Hematopoietic multipotent progenitor cell treated with erythropoietin and hydrocortisone succinate and interleukin-3 and kit ligand, for 15 days (in vitro differentiated cells): ENCODE measurements around the gene CRHR1.

Experiments used
- DNase-seq: peaks from one replicate; pipeline ENCODE4 v3.0.0-alpha.2; 2015; ENCODE audit warnings: low spot score

The CRHR1 gene

DNA sequence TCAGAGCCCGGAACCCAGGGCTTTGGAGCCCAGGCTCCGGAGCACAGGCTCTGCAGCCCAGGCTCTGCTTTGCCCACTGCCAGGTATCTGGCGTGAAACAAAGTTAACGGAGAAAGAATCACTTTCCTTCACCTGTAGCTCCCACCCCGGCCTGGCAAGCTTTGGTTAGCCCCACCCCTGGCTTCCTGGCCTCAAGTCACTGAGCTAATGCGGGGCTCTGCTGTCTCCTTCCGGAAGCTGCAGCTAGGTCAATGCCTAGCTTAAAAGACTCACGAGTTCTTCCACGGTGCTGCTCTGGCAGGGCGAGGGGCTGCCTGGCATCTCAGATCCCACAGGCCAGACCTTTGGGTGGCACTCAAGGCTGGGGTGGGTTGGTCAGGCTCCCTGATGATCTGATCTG, 39.5 kb downstream of the CRHR1 start:
- DNase-seq = no peak

DNA sequence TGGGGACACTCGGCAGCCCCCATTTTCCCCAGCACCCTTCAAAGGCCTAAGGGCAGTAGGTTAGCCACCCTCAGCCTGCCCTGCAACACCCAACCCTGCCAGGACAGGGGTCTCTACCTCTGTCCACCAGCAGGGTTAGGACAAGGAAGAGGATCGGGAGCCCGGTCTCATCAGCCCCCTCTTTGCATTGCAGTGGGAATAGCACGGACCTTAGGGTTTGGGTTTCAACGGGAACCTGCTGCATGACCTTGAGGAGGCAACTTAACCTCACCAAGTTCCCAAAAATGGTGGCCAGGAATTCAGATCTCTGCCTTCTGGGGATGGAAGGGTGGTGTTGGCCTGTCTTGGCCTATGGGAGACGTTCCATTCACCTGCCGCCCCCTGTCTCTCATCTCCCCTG, 40.4 kb downstream of the CRHR1 start:
- DNase-seq = no peak

DNA sequence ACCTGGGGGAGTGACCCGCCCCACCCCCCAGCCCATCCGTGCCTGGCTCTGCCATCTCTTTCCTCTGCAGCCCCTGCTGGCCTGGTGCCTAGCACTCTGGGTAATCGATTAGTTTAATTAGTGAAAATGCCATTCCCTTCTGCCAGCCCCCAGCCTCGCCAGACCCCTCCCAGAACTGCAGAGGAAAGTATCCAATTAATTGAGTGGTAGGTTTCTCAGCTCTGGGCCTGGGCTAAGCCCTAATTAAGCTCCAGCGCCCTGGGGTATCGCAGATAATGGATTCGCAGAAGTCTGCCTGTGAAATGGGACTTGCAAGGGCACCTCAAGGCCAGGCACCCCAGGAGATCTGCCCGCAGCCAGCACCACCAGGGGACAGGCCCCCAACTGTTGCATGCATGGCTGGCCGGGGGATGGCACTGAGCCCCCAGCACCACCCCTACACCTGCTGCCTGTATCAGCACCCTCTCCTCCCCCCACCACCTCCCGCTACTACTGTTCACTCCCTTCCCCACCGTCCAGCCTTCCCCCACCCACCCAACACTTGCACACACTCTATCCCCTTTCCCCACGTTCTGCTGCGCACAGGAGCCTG, 40.9 kb downstream of the CRHR1 start:
- DNase-seq = no peak

DNA sequence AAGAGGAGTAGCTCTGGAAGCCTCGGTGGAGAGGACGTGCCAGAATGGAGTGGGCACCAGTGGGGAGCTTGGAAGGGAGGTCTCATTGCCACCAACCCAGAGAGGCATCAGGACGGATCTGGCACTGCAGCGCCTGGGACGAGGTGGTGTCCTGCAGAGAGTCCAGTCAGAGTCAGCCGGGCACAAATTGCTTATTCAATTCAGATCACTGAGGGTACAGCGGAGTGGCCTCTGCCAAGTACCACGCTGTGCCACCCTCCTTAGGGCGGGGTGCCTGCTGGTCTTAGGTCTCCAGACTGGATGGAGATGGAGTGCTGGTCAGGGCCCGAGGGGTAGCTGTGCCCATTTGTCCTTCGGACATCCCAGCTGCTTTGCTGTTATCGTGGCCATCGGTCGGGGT, 41.7 kb downstream of the CRHR1 start:
- no peak for DNase-seq

DNA sequence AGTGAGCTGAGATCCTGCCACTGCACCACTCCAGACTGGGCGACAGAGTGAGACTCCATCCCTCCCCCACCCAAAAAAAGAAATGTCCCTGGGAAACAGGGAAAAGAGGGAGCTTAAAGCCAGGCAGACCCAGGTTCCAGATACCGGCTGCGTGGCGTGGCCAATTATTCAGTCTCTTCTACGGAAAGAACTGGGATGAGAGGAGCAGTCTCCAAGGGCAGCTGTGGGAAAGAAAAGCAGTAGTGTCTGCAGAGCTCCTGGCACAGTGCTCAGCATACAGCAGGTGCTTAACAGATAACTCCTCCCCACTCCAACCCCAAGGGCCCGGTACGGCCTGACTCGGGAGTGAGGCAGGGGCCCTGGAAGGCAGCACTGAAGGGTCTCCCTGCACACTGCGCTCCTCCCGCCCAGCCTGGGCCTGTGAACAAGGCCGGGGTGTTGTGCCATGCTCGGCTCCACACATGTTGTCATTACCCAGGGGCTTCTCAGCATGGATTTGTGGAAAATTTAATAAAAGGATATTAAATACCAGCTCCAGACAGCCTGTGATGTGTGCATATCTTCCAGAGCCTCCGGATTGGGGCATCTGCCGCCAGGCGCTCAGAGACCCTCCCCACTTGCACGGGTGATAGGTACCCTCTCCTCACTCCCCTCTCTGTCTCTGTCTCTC, 42.9 kb downstream of the CRHR1 start:
- DNase-seq = no peak

DNA sequence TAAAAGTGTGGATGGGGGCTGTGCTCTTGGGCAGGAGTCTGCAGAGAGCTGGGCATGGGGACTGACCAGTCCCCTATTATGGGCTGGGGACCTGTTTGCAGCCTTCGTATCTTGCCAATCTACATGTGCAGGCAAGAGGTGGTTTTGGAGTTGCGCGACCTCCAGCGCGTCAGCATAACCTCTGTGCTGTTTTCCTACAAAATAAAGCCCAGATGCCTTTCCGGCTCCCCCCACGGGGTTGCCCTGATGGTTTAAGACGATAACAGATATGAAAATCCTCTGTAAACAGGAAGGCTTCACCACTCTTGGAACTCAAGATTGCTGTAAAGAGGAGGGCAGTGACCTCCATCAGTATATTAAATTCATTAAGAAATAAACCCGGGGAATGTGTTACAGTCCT, 44.1 kb downstream of the CRHR1 start:
- DNase-seq = no peak

DNA sequence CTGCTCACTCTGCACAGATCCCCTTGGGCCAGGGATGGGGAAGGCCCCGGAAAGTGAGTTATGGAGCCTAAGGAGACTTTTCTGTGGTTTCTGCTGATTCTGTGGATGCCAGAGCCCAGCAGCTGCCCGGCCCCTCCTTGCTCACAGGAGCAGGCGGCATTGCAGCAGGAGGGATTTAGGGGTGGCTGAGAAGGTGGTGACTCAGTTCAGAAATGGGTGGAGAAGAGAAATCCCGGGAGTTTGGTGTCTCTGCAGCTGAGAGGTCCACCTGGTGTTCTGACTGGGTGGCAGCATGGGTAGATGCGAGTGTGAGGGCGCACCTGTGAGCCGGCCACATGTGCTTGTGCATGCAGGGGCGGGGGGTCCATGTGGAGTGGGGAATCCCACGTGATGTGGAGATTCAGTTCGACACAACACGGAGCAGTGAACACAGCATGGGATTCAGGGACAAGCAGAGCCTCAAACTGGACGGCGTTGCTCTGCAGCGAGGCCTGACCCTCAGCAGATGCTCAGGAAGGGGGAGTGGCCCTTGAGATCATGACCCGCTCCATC, 44.5 kb downstream of the CRHR1 start:
- no peak for DNase-seq

DNA sequence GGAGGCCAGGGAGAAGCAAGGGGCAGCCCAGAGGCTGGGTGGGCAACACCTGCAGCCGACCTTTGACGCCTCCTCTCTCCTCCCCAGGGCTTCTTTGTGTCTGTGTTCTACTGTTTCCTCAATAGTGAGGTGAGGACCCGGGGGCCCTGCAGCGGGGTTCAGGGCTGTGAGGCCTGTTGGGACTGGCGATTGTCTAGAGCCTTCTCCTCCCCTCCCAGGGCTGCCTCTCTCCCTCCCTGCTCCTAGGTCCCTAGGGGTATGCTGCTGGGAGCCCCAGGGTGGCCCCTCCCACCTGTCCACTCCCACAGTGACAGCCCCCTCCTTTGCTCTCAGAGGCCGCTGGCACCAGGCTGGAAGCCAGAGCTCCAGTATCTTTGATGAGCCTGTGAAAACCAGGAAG, 49.8 kb downstream of the CRHR1 start:
- DNase-seq = no peak

DNA sequence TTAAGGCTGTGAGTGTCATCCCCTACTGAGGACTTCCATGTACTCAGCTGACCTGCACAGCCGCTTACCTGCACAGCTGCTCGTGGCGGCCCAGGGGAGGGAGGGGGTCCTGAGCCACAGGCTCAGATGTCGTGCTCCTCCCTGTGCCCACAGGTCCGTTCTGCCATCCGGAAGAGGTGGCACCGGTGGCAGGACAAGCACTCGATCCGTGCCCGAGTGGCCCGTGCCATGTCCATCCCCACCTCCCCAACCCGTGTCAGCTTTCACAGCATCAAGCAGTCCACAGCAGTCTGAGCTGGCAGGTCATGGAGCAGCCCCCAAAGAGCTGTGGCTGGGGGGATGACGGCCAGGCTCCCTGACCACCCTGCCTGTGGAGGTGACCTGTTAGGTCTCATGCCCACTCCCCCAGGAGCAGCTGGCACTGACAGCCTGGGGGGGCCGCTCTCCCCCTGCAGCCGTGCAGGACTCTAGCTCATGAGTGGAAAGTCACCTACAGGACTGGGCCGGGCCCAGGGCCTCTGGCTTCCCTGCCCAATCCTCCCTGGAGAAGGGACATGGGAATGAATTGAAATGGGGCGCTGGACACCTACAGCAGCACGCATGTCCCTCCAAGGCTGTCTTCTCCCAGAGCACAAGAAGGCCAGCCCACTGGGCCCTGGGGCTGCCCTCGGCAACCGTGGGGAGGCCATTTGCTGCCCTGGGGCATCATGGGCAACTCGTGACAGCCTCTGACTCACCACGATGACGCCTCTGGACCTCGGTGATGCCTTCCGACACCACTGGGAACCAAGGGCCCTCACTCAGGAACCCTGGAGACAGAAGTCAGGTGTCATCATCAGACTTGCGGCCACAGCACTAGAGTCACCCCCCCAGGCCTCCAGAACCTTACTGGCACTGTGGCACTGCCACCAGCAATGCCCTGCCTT, 50.6 kb downstream of the CRHR1 start:
- DNase-seq = no peak

DNA sequence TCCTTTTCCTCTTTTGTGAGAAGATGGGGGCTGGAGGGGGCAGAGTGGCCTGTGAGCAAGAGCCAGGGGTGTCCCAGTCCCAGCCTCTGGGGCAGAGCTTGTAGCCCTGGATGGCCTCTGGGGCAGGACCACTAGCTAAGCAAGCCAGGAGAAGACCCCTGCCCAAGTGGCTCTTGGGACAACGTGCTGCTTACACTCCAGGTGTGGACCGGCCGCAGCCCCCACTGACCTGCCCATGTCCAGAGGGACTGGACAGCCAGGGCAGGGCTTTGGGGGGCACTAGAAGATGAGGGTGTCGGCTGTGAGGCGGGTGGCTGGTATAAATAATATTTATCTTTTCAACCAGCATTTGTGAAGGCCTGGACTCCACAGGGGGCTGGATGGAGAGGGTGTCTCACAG, 51.4 kb downstream of the CRHR1 start:
- no peak for DNase-seq

DNA sequence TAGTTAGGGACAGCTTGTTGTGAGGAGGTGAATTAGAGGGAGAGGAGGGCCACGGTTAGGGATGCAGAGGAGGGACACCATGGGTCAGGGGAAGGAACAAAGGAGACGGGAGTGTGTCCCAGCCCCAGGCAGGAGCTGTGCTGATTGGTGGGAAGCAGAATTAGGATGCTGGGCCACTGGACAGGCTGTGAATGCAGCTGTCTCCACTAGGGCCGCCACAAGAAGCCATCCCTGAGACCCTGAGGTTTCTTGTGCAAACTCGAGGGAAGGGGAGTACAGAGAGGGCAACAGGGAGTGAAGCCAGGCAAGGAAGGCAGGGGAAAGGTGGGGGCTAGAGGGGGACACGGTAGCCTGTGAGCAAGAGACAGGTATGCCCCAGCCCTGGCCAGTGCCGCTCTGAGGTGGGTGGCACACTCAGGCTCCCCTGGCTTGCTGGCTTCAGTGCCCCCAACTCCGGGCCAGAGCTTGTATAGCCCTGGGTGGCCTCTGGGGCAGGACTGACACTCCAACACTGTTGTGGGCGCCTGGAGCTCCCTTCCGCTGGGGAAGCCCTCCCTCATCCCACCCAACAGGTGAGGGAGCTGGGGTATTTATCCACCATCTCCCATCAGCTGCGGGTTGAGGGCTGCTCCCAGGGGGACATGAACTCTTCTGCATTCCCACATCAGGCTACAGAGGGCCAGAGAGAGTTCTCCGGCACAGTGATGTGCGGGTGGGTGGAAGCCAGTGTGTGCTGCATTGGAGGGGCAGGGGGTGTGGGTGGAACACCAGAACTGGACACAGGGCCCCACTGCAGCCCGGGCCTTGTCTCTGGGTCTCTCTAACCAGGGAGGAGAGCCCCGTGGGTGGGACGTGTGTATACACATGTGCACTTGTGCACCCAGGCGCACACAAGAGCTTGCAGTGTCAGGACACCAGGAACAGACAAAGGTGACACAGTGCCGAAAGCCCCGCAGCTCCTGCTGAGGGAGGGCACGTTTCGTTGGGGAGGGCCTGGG, 52.2 kb downstream of the CRHR1 start:
- DNase-seq = no peak

DNA sequence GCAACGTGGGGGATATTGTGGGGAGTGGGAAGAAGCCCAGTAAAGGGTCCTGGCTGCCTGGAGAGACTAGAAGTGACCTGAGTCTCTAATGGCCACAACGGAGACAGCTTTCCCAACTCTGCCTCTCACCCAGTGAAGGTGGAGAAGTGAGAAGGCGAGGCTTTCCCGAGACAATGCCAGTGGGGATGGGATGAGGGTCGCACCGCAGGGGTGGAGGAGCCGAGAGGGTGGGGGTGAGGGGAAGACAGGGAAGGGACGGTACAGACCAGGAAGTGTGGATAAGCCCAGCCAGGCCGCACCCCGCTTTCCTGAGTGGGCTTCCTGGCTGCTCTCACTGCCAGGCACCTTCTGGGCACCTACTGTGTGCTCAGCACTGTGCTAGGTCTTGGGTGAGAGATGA, 53.1 kb downstream of the CRHR1 start:
- no peak for DNase-seq

DNA sequence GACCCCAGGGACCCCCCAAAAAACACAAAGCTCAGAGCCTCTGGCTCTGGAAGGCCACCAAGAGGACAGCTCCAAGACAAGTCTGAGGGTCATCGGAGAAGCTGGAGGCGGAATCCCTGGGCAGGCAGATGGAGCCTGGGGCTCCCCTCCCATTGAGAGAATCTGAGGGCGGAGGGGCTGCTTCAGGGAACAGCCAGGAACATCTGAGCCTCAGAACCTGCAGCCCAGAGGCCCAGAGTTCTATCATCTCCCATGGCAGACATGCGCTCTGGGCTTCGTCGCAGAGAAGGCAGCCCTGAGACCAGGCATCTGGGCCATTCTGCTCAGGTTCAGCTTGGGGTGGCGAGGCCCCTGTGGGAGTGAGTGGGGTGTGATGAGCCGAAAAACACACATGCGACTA, 53.5 kb downstream of the CRHR1 start:
- no peak for DNase-seq

DNA sequence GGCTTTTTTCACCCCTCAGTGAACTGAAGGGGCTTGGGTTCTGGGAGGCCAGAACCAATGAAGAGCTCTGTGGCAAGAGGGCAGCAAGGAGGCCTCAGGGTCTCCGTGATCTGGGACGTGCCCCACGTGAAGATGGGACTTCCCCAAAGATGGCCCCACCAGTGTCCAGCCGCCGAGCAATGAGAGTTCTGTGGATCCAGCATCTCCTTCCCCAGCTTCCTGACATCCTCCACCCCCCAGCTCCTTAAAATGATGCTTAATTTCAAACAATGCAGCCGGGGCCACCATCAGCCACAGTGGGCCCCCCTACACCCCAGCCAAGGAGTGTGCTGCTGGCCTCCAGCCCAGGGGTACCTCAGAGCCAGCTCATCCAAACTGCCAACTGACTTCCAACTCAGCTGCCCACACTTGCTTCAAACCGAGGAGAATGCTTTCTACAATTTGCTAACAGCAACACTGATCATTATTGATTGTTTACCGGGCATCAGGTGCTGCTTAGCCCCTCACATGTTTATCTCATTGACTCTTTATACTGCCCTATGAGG, 54.7 kb downstream of the CRHR1 start:
- no peak for DNase-seq

DNA sequence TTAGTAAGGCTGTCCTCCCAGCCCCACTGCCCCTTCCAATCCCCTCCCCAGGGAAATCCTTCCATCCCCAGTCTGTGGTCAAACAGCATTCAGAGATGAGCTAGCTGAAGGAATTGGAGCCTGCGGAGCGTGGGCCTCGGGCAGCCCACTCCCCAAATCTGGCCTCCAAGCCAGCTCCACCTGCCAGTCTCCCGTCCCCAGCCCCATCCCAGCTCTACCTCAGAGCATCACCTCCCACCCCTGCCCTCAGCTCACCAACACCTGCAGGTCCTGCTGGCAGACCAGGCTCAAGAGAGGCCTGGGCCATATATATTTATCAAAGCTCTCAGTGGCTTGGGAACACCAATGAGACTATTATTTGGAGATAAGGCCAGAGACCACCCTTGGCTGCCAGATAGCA, 55.3 kb downstream of the CRHR1 start:
- no peak for DNase-seq

DNA sequence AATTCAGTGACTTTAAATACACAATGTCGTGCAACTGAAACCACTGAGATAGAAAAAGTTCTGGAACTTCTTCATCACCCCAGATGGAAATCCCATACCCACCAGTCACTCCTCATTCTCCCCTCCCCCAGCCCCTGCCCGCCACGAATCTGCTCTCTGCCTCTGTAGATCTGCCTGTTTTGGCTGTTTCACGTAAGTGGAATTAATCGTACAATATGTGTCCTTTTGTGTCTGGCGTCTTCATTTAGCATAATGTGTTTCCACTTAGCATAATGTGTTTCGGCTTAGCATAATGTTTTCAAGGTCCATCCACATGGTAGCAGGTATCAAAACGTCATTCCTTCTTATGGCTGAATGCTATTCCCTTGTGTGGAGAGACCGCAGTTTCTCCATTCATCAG, 57.1 kb downstream of the CRHR1 start:
- DNase-seq = no peak

DNA sequence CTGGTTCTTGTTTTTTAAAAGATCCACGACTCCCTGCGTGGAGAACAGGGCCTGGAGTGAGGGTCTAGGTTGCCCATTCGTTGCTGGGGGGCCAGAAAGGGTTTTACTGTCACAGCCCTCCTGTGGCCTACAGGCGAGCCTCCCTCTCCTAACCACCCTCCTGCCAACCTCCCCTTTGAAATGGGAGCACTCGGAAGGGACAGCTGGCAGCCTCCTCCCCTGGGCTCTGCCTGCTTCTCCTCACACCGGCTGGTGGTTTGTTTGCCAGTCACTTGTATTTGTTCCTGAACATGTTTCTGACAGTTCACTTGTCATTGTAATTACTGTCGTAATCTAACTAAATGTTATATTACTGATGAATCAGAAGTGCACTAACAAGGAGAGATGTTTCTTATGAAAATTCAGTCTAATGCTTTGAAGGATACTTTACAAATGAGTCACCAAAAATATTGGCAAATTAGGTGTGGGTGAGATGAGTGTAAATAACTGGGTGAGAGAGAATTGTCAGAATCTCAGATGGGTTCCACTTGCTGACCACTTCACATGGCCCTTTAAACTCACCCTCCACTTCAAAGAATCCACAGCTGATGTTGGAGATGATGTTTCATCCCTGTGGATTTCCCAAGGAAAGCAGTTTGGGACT, 57.9 kb downstream of the CRHR1 start:
- no peak for DNase-seq

DNA sequence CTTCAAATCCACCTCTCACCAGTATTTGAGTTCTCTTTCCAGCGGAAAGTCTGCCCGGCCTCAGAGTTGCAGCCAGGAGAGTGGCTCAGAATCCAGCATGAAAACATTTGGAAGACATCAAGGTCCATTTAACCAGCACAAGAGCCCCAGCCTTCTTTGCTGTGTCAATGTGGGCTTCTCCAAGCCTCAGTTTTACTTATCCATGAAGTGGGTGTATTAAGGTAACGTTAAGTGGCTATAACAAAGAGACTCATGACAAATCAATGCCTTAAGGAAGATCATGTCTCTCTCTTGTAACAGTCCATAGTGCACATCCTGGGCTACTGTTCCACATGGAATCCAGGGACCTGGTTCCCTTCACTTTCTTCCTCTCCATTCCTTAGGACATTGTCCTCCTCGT, 59.6 kb downstream of the CRHR1 start:
- no peak for DNase-seq

DNA sequence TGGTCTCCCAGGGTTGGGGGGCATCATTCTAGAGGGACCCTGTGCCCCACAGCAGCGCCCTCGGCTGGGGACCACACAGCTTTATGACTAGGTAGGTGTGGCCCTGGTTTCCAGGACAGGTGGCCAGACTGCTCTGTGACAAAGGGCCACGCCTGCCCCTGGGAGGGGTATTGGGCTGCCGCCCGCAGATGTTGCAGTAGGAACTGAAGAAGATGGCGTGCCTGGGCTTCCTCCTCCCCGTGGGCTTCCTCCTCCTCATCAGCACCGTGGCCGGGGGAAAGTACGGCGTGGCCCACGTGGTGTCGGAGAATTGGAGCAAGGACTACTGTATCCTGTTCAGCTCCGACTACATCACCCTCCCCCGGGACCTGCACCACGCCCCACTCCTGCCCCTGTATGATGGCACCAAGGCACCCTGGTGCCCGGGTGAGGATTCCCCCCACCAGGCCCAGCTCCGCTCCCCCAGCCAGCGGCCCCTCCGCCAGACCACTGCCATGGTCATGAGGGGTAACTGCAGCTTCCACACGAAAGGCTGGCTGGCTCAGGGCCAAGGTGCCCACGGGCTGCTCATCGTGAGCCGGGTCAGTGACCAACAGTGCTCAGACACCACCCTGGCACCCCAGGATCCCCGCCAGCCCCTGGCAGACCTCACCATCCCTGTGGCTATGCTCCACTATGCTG, 60.7 kb downstream of the CRHR1 start, which contains the start of gene SPPL2C:
Gene SPPL2C, plus strand, starts transcription at position 187 of the 681 bp plus-strand sequence. Its CDS starts 26 bp downstream, at position 213.
- no peak for DNase-seq
